HEK293T (cell line): ENCODE results near the gene SAC3D1.
A peak's percentile ranks its signal among the peaks of the same experiment; 100 is the strongest.

ENCODE experiments used
- CTCF ChIA-PET: fragments of 350-600 bp; formaldehyde crosslinking; extraction: SDS; loops from one replicate; lab custom pipeline; 2021; ENCODE audit warnings: antibody characterized with exemption, inconsistent platforms; lab: Yijun Ruan, JAX
- POLR2A ChIA-PET: fragments of 350-600 bp; formaldehyde crosslinking; extraction: SDS; loops from one replicate; lab custom pipeline; 2020; ENCODE audit warnings: antibody characterized with exemption, inconsistent platforms; lab: Yijun Ruan, JAX
- DNase-seq: peaks from one replicate; pipeline ENCODE4 v3.0.0; 2012; ENCODE audit warnings: mixed read lengths; ENCODE audit errors: extremely low spot score
- ARNT ChIP-seq: fragments of 450-650 bp; IDR thresholded peaks from 2 replicates; pipeline ENCODE4 v1.6.1; 2017; ENCODE audit warnings: mild to moderate bottlenecking
- BHLHE40 ChIP-seq: fragments of 450-650 bp; IDR thresholded peaks from 2 replicates; pipeline ENCODE4 v1.6.1; 2016; ENCODE audit warnings: mild to moderate bottlenecking, moderate library complexity, borderline replicate concordance
- CTBP1 ChIP-seq: fragments of 450-650 bp; IDR thresholded peaks from 2 replicates; pipeline ENCODE4 v1.6.1; 2016; ENCODE audit warnings: borderline replicate concordance
- ELF4 ChIP-seq: fragments of 450-650 bp; IDR thresholded peaks from 2 replicates; pipeline ENCODE4 v1.6.1; 2017; ENCODE audit warnings: antibody characterized with exemption
- FOXA1 ChIP-seq: fragments of 450-650 bp; IDR thresholded peaks from 2 replicates; pipeline ENCODE4 v1.6.1; 2016; ENCODE audit warnings: mild to moderate bottlenecking
- FOXK2 ChIP-seq: fragments of 450-650 bp; IDR thresholded peaks from 2 replicates; pipeline ENCODE4 v1.6.1; 2016; ENCODE audit warnings: mild to moderate bottlenecking
- FOXM1 ChIP-seq: fragments of 450-650 bp; IDR thresholded peaks from 2 replicates; pipeline ENCODE4 v1.6.1; 2017; ENCODE audit warnings: mild to moderate bottlenecking, borderline replicate concordance
- HDGF ChIP-seq: fragments of 450-650 bp; IDR thresholded peaks from 2 replicates; pipeline ENCODE4 v1.6.1; 2017; ENCODE audit warnings: antibody characterized with exemption, borderline replicate concordance
- L3MBTL2 ChIP-seq: fragments of 450-650 bp; conservative IDR thresholded peaks from 2 replicates; pipeline ENCODE4 v1.6.1; 2016; ENCODE audit warnings: mild to moderate bottlenecking
- LEF1 ChIP-seq: fragments of 450-650 bp; IDR thresholded peaks from 2 replicates; pipeline ENCODE4 v1.6.1; 2017; ENCODE audit warnings: mild to moderate bottlenecking, borderline replicate concordance
- NFRKB ChIP-seq: fragments of 450-650 bp; IDR thresholded peaks from 2 replicates; pipeline ENCODE4 v1.6.1; 2016; ENCODE audit warnings: mild to moderate bottlenecking, moderate library complexity
- SP1 ChIP-seq: fragments of 450-650 bp; IDR thresholded peaks from 2 replicates; pipeline ENCODE4 v1.6.1; 2017
- SUZ12 ChIP-seq: fragments of 450-650 bp; IDR thresholded peaks from 2 replicates; pipeline ENCODE4 v1.6.1; 2016; ENCODE audit warnings: mild to moderate bottlenecking
- TARDBP ChIP-seq: fragments of 450-650 bp; IDR thresholded peaks from 2 replicates; pipeline ENCODE4 v1.6.1; 2016
- ZNF384 ChIP-seq: fragments of 450-650 bp; IDR thresholded peaks from 2 replicates; pipeline ENCODE4 v1.6.1; 2016
- TF ChIP-seq, protein P1 (sequence below): fragments of 450-650 bp; IDR thresholded peaks from 2 replicates; pipeline ENCODE4 v1.6.1; 2016

SAC3D1 gene

DNA sequence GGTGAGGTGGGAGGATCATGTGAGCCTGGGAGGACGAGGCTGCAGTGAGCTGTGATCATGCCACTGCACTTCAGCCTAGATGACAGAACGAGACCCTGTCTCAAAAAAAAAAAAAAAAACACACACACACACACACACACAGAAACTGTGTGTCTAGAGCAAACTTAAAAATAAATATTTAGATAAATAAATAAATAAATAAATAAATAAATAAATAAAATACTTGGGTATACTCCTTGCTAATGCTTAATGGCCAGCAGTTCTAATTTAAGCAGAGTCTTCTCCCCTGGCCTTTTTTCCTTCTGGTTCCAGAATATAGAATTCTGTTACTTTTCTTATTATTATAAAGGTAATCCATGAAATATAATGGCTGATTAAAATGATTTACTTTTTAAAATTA lies 32.1 kb upstream of the SAC3D1 start:
- no peak for TF ChIP-seq TARDBP
- TF ChIP-seq, protein P1, sequence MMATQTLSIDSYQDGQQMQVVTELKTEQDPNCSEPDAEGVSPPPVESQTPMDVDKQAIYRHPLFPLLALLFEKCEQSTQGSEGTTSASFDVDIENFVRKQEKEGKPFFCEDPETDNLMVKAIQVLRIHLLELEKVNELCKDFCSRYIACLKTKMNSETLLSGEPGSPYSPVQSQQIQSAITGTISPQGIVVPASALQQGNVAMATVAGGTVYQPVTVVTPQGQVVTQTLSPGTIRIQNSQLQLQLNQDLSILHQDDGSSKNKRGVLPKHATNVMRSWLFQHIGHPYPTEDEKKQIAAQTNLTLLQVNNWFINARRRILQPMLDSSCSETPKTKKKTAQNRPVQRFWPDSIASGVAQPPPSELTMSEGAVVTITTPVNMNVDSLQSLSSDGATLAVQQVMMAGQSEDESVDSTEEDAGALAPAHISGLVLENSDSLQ: no peak
- TF ChIP-seq SUZ12: no peak
- no peak for TF ChIP-seq FOXK2
- no peak for TF ChIP-seq NFRKB
- TF ChIP-seq ELF4: no peak
- ChIA-PET POLR2A (no interaction called here), CTCF (no interaction called here)
- DNase-seq: no peak

DNA sequence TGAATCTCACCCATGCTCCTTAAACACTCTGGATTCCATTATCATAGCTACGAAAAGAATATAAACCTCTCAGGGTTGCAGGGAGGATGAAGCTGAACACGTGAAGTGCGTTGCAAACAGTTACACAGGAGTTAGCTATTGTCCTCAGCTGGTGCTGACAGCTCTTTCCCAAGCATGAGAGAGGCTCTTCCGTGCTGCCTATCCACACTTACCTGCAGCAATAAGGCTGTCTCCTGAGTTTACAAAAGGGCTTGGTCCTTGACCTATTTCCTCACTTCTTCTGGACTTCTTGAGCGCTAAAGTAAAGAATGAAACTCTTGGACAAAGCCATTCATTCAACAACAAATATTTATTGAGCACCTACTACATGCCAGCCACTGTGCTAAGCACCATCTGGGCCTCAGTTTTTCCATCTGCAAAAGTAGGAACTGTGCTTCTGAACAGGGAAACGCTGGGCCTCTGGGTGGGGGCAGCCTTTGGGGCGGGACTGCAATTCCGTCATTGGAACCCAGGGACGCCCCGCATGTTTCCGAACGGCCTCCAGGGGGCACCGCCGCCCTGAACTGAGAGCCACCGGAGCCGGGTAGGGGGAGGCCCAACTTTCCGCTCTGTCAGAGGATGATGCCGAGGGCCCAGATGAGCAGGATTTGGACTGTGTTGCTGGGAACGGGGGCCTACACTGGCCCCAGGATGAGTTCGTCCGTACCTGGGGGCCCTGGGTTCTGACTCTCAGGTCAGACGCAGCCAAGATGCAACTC lies 27.7 kb upstream of the SAC3D1 start:
- CTCF ChIA-PET: interaction anchor here (0.7 to 1.9 kb wide), 10 partner anchors 11 to 163 kb away, joined by 3 to 9 read pairs (median 4); partner anchors contain the start of genes BATF2 and SNX15

DNA sequence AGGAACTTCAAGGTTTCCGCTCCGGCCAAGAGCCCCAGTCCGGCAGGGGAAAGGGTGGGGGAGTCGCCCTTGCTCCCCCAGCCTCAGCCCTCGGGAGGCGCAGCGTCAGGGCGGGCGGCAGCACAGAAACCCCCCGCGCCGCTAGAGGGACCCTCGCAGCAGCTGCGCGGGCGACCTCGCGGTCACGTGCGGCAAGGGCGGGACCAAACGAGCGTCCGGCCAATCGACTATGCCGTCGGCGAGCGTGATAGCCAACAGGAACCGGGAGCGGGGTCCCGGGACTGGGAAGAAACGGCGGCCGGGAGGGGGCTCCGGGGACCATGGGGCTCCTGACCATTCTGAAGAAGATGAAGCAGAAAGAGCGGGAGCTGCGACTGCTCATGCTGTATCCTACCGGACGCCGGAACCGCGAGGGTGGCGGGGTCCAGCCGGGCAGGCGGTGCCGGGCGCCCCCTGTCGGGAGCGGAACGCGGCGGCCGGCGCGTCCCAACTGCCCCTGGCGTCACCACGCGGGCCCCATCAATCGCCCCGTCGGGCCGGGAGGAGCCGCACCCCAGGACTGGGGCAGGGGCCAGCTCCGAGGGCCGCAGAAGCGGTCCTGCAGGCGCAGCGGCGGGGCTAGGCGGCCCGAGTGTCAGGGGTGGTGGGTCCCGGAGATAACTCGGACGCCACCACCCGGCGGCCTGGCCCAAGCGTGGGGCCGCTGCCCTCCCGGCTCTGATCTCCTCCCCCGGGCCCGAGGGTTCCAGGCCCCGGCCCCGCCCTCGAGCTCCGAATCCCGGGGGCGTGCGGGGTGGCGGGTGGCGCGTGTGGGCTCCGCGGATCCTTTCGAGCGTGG lies 26.9 kb upstream of the SAC3D1 start, which contains the start of gene ARL2:
Gene ARL2 (plus strand): TSS at position 273 of the 838 bp plus-strand sequence. CDS start 48 bp downstream, at position 321.
- peak; percentile 91 for DNase-seq
- CTCF ChIA-PET: interaction anchor here (0.6 to 1.9 kb wide), 11 partner anchors 11 to 270 kb away, joined by 3 to 9 read pairs (median 4); partner anchors contain the start of genes CDCA5, SNX15, TM7SF2 and ZFPL1
- POLR2A ChIA-PET: interaction anchor here (0.6 to 2.8 kb wide), 12 partner anchors 11 to 201 kb away, joined by 3 to 14 read pairs (median 6); partner anchors contain the start of genes BATF2, CDCA5, FAU and MRPL49
- TF ChIP-seq TARDBP: no peak
- no peak for TF ChIP-seq HDGF
- no peak for TF ChIP-seq FOXM1
- TF ChIP-seq FOXK2: no peak
- peak; percentile 56; the same call in 1 of the 2 replicates for TF ChIP-seq LEF1
- TF ChIP-seq ELF4: no peak
- no peak for TF ChIP-seq BHLHE40
- TF ChIP-seq L3MBTL2: peak; percentile 89
- TF ChIP-seq NFRKB: no peak
- TF ChIP-seq SP1: no peak
- TF ChIP-seq FOXA1: no peak
- TF ChIP-seq ZNF384: no peak
- no peak for TF ChIP-seq ARNT
- TF ChIP-seq, protein P1: no peak

More for the DNA sequence above, 27.7 kb upstream of the SAC3D1 start:
- DNase-seq: peak; percentile 89
- TF ChIP-seq SP1: no peak
- TF ChIP-seq, protein P1: no peak
- TF ChIP-seq HDGF: no peak
- TF ChIP-seq SUZ12: no peak
- no peak for TF ChIP-seq BHLHE40
- TF ChIP-seq NFRKB: no peak
- TF ChIP-seq L3MBTL2: no peak
- no peak for TF ChIP-seq FOXK2
- no peak for TF ChIP-seq CTBP1
- no peak for TF ChIP-seq TARDBP
- no peak for TF ChIP-seq ZNF384
- TF ChIP-seq ARNT: no peak
- TF ChIP-seq FOXM1: no peak
- TF ChIP-seq ELF4: no peak
- POLR2A ChIA-PET: interaction anchor here (0.7 to 2.8 kb wide), 10 partner anchors 13 to 165 kb away, joined by 3 to 14 read pairs (median 6); partner anchors contain the start of genes BATF2, CDCA5, FAU and MRPL49

DNA sequence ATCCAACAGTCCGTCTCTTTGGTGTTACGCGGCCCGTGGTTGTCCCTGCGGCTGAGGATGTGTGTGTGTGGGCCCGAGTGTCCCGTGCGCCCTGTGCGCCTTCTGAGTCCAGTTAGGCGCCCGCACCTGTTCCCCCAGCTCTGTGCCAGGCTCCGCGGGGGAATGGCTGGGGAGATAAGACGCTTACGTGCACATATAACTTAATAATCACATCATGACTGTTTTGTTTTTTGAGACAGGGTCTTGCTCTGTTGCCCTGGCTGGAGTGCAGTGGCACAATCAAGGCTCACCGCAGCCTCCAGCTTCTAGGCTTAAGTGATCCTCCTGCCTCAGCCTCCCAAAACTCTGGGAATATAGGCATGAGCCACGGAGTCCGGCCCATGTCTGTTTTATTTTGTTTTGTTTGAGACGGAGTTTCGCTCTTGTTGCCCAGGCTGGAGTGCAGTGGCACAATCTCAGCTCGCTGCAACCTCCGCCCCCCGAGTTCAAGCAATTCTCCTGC lies 26.2 kb upstream of the SAC3D1 start:
- TF ChIP-seq CTBP1 (no peak), BHLHE40 (no peak), ELF4 (no peak), SP1 (no peak), ZNF384 (no peak), FOXA1 (no peak), FOXK2 (no peak), SUZ12 (no peak), LEF1 (no peak), L3MBTL2 (no peak), FOXM1 (no peak), HDGF (no peak), TARDBP (no peak)
- TF ChIP-seq, protein P1: no peak

More for the DNA sequence above, 26.2 kb upstream of the SAC3D1 start:
- CTCF ChIA-PET: interaction anchor here (0.6 to 1.9 kb wide), 11 partner anchors 12 to 270 kb away, joined by 3 to 9 read pairs (median 4); partner anchors contain the start of genes CDCA5, SNX15, TM7SF2 and ZFPL1
- no peak for DNase-seq
- POLR2A ChIA-PET: interaction anchor here (0.6 to 2.8 kb wide), 12 partner anchors 10 to 202 kb away, joined by 3 to 14 read pairs (median 6); partner anchors contain the start of genes BATF2, CDCA5, FAU and MRPL49
